ENCODE data around the gene ZBTB47. TPM values are rescaled to one million over a fixed set of nuclear protein-coding genes. Genes with fewer than 3 reads are reported as not detected.

Gene ZBTB47
- total and polyA plus RNA-seq, 8 donors: 10.1 to 40.3 (median 23.4) TPM

DNA sequence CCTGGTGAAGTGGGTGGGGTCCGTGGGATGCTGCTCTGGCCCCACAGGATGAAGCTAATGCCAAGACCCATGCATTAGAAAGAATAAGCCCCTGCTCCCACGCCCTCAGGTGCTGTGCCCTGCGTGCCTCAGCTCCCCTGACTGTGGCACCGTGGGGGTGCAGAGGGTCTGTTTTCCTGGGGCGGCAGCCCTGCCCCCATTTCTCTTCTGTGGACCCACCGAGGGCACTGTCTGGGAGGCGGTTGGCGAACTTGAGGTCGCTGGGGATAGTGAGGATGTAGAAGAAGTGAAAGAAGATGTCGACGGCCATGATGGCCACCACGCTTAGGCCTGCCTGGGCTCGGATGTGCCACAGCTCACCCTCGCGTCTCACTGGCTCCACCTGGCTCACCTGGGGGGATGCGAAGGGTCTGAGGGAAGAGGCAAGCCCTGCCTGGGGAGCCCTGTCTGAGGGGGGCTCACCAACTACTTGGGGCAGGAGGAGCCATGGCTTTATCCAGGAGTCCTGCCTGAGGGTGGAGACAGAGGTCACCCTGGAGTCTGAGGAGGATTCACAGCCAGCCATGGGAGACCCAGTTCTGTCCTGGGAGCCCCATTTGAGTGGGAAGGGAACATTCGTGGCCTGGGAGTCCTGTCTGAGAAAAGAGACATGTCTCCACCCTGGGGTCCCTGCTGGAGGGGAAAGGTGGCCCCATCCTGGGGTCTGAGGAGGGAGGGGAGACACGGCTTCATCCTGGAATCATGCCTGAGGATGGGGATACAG is 44.0 kb downstream of the ZBTB47 start:
- Histone ChIP-seq H3K27me3 (peaks cover 0 to 19% (median 0%) of the 10 kb centered on the region in 3 donors), H3K27ac (no peak overlapping the region), H3K4me1 (peaks cover 0 to 4% (median 0%) of the 10 kb centered on the region in 4 donors), H3K4me3 (no peak overlapping the region), H3K9me3 (no peaks in the 10 kb centered on the region), H3K36me3 (no peaks in the 10 kb centered on the region)
- WGBS, 5 donors: 84 to 90% (median 87%) methylated on average over 17 to 18 of the region's 18 CpGs
- TF ChIP-seq POLR2AphosphoS5 (IDR thresholded peaks at IDR 0.05) (no peak), POLR2A (IDR thresholded peaks at IDR 0.05) (no peak), EP300 (IDR thresholded peaks at IDR 0.05) (no peak)
- TF ChIP-seq, protein P1, sequence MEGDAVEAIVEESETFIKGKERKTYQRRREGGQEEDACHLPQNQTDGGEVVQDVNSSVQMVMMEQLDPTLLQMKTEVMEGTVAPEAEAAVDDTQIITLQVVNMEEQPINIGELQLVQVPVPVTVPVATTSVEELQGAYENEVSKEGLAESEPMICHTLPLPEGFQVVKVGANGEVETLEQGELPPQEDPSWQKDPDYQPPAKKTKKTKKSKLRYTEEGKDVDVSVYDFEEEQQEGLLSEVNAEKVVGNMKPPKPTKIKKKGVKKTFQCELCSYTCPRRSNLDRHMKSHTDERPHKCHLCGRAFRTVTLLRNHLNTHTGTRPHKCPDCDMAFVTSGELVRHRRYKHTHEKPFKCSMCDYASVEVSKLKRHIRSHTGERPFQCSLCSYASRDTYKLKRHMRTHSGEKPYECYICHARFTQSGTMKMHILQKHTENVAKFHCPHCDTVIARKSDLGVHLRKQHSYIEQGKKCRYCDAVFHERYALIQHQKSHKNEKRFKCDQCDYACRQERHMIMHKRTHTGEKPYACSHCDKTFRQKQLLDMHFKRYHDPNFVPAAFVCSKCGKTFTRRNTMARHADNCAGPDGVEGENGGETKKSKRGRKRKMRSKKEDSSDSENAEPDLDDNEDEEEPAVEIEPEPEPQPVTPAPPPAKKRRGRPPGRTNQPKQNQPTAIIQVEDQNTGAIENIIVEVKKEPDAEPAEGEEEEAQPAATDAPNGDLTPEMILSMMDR (IDR thresholded peaks at IDR 0.05): no peak
- peak in 1 of 2 donors; percentile 17 for DNase-seq
- intact Hi-C loops (cut with DNase I; ENCODE audit: low total_unique reads): no loop called here

- H3K27me3 ChIP-seq: peaks cover 0 to 28% (median 0%) of the 10 kb centered on the region in 3 donors
- 84 to 92% (median 88%) methylated on average over 7 of the region's 7 CpGs for WGBS, 5 donors
These were observed 44.9 kb downstream of the ZBTB47 start for GRCh38 chr3:42698216-42698910.

GRCh38 chr3:42698911-42699230 is 45.4 kb downstream of the ZBTB47 start:
- H3K4me1 ChIP-seq: peaks cover 0 to 4% (median 0%) of the 10 kb centered on the region in 4 donors
- DNase-seq: peak in 1 of 2 donors; percentile 15
- peaks cover 0 to 29% (median 0%) of the 10 kb centered on the region in 3 donors for H3K27me3 ChIP-seq
- no peaks in the 10 kb centered on the region for H3K36me3 ChIP-seq
- WGBS, 5 donors: 63 to 88% (median 67%) methylated on average over 9 of the region's 9 CpGs
- no peak overlapping the region for H3K27ac ChIP-seq
- intact Hi-C loops (cut with DNase I; ENCODE audit: low total_unique reads): no loop called here
- H3K4me3 ChIP-seq: no peak overlapping the region
- no peaks in the 10 kb centered on the region for H3K9me3 ChIP-seq
- TF ChIP-seq POLR2A (IDR thresholded peaks at IDR 0.05) (no peak), POLR2AphosphoS5 (IDR thresholded peaks at IDR 0.05) (no peak), EP300 (IDR thresholded peaks at IDR 0.05) (no peak)
- TF ChIP-seq, protein P1 (IDR thresholded peaks at IDR 0.05): no peak

More at GRCh38 chr3:42698216-42698910, 44.9 kb downstream of the ZBTB47 start:
- no peak overlapping the region for H3K27ac ChIP-seq
- peak in 1 of 2 donors; percentile 15 for DNase-seq
- H3K36me3 ChIP-seq: no peaks in the 10 kb centered on the region
- no peaks in the 10 kb centered on the region for H3K9me3 ChIP-seq
- H3K4me3 ChIP-seq: no peak overlapping the region
- TF ChIP-seq POLR2AphosphoS5 (IDR thresholded peaks at IDR 0.05): no peak
- no peak for TF ChIP-seq EP300 (IDR thresholded peaks at IDR 0.05)
- TF ChIP-seq, protein P1 (IDR thresholded peaks at IDR 0.05): no peak
- no peak for TF ChIP-seq POLR2A (IDR thresholded peaks at IDR 0.05)
- intact Hi-C loops (cut with DNase I; ENCODE audit: low total_unique reads): no loop called here
- peaks cover 0 to 4% (median 0%) of the 10 kb centered on the region in 4 donors for H3K4me1 ChIP-seq

- peaks cover 0 to 4% (median 0%) of the 10 kb centered on the region in 4 donors for H3K4me1 ChIP-seq
- no peak overlapping the region for H3K27ac ChIP-seq
- no peak for TF ChIP-seq EP300 (IDR thresholded peaks at IDR 0.05)
- TF ChIP-seq POLR2AphosphoS5 (IDR thresholded peaks at IDR 0.05): no peak
- TF ChIP-seq POLR2A (IDR thresholded peaks at IDR 0.05): no peak
- TF ChIP-seq, protein P1 (IDR thresholded peaks at IDR 0.05): no peak
- H3K36me3 ChIP-seq: no peaks in the 10 kb centered on the region
- intact Hi-C loops (cut with DNase I; ENCODE audit: low total_unique reads): no loop called here
- peak in 1 of 2 donors; percentile 17 for DNase-seq
- WGBS, 5 donors: 72 to 80% (median 76%) methylated on average over 9 to 10 of the region's 10 CpGs
- no peak overlapping the region for H3K4me3 ChIP-seq
- peaks cover 0 to 29% (median 0%) of the 10 kb centered on the region in 3 donors for H3K27me3 ChIP-seq
- no peaks in the 10 kb centered on the region for H3K9me3 ChIP-seq
These were observed 46.0 kb downstream of the ZBTB47 start for GRCh38 chr3:42699511-42699971.

Data from stomach (tissue), 9 donors.